Measurements from ENCODE around the gene SLC36A1. TPM values are rescaled to one million over a fixed set of nuclear protein-coding genes. Genes with fewer than 3 reads are reported as not detected.
A peak's percentile ranks its signal among the peaks of the same experiment; 100 is the strongest.

SLC36A1 gene
- total RNA-seq, 4 donors from 2014 or later = 4.5 to 7.5 (median 5.9) TPM

- Histone ChIP-seq H3K27me3 (no peaks in the 10 kb centered on the region), H3K9me3 (no peaks in the 10 kb centered on the region), H3K27ac (peak overlapping the region in 1 of 3 donors; percentile 3), H3K4me3 (replicated peaks in 1 of 3) (peak overlapping the region; percentile 11 to 68 (median 50)), H3K36me3 (no peaks in the 10 kb centered on the region), H3K4me1 (peaks cover 0 to 6% of the 10 kb centered on the region in 2 donors)
- intact Hi-C loops (cut with DNase I) = loop anchor here (5.0 kb wide), 1 partner anchor 204 kb away; no protein-coding TSS in a partner anchor
- TF ChIP-seq, protein P1, sequence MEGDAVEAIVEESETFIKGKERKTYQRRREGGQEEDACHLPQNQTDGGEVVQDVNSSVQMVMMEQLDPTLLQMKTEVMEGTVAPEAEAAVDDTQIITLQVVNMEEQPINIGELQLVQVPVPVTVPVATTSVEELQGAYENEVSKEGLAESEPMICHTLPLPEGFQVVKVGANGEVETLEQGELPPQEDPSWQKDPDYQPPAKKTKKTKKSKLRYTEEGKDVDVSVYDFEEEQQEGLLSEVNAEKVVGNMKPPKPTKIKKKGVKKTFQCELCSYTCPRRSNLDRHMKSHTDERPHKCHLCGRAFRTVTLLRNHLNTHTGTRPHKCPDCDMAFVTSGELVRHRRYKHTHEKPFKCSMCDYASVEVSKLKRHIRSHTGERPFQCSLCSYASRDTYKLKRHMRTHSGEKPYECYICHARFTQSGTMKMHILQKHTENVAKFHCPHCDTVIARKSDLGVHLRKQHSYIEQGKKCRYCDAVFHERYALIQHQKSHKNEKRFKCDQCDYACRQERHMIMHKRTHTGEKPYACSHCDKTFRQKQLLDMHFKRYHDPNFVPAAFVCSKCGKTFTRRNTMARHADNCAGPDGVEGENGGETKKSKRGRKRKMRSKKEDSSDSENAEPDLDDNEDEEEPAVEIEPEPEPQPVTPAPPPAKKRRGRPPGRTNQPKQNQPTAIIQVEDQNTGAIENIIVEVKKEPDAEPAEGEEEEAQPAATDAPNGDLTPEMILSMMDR (IDR thresholded peaks at IDR 0.05) = no peak
- no peak for TF ChIP-seq POLR2A (IDR thresholded peaks at IDR 0.05)
- 13 to 17% methylated on average over 20 to 24 of the region's 24 CpGs for WGBS, 2 donors
- peak; percentile 36 to 37 for DNase-seq
Observed at GRCh38 chr5:151448038-151448985, 909 bp downstream of the SLC36A1 start.

DNA sequence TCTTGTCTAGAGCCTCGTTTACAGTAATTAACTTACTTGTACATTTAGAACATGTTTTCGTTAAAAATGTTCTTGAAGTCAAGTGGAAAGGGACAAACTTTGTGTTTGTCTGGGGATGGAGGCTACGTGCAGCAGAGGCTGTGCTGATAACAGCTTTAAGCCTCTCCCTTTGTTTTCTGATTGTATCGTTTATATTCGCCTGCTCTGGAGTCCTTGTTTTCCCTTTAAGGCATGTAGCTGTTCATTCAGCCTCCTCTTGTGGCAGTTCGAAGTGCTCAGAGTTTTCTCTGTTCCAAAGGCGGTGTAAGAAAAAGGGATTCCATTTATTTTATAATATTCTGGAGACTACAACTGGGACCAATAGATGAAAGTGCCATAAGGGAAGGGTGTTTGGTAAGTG, 1.9 kb downstream of the SLC36A1 start:
- Histone ChIP-seq H3K27me3 (no peaks in the 10 kb centered on the region), H3K4me1 (peaks cover 0 to 6% of the 10 kb centered on the region in 2 donors), H3K27ac (no peak overlapping the region), H3K4me3 (replicated peaks in 1 of 3) (no peak overlapping the region), H3K36me3 (no peaks in the 10 kb centered on the region), H3K9me3 (no peaks in the 10 kb centered on the region)
- DNase-seq = no peak
- 73 to 82% methylated on average over 7 of the region's 7 CpGs for WGBS, 2 donors
- intact Hi-C loops (cut with DNase I) = loop anchor here (5.0 kb wide), 1 partner anchor 203 kb away; no protein-coding TSS in a partner anchor
- TF ChIP-seq POLR2A (IDR thresholded peaks at IDR 0.05) = no peak
- TF ChIP-seq, protein P1 (IDR thresholded peaks at IDR 0.05) = no peak

- 94 to 100% methylated on average over 5 of the region's 5 CpGs for WGBS, 2 donors
- H3K27me3 ChIP-seq = no peaks in the 10 kb centered on the region
Observed at GRCh38 chr5:151449839-151450238, 2.4 kb downstream of the SLC36A1 start.

GRCh38 chr5:151450605-151451004, 3.2 kb downstream of the SLC36A1 start:
- intact Hi-C loops (cut with DNase I) = no loop called here
- Histone ChIP-seq H3K4me1 (peaks cover 0 to 6% of the 10 kb centered on the region in 2 donors), H3K9me3 (no peaks in the 10 kb centered on the region), H3K27ac (no peak overlapping the region), H3K4me3 (replicated peaks in 1 of 3) (no peak overlapping the region), H3K36me3 (no peaks in the 10 kb centered on the region), H3K27me3 (no peaks in the 10 kb centered on the region)
- DNase-seq = no peak
- TF ChIP-seq, protein P1 (IDR thresholded peaks at IDR 0.05) = no peak
- TF ChIP-seq POLR2A (IDR thresholded peaks at IDR 0.05) = no peak
- 97% methylated on average over 3 of the region's 3 CpGs for WGBS, 2 donors

More at GRCh38 chr5:151449839-151450238, 2.4 kb downstream of the SLC36A1 start:
- peaks cover 0 to 6% of the 10 kb centered on the region in 2 donors for H3K4me1 ChIP-seq
- no peaks in the 10 kb centered on the region for H3K9me3 ChIP-seq
- H3K4me3 ChIP-seq (replicated peaks in 1 of 3) = no peak overlapping the region
- intact Hi-C loops (cut with DNase I) = loop anchor here (5.0 kb wide), 1 partner anchor 202 kb away; no protein-coding TSS in a partner anchor
- no peak for TF ChIP-seq POLR2A (IDR thresholded peaks at IDR 0.05)
- TF ChIP-seq, protein P1 (IDR thresholded peaks at IDR 0.05) = no peak
- no peak for DNase-seq
- no peaks in the 10 kb centered on the region for H3K36me3 ChIP-seq
- H3K27ac ChIP-seq = no peak overlapping the region

Data from thyroid gland (tissue), 4 donors.